CD8-positive, alpha-beta memory T cell (primary cell): ENCODE data around the gene COL1A2. TPM values are rescaled to one million over a fixed set of nuclear protein-coding genes. Genes with fewer than 3 reads are reported as not detected.

Experiments
- polyA plus RNA-seq: library from polyadenylated mRNA; unstranded; fragments of 300-500 nt; fragmentation: Illumina TruSeq; gene quantifications from one replicate; pipeline ENCODE4 v1.2.3, GENCODE V29; 2021
- total RNA-seq, 2 experiments: library from RNA; stranded (reverse); gene quantifications; one replicate each; pipeline ENCODE4 v1.2.3, GENCODE V29; 2021

The COL1A2 gene
- total and polyA plus RNA-seq, 3 experiments from 2014 or later, result 0.09 to 0.18 TPM; not detected in 1

Other genes with a start within 250 kb of the COL1A2 start
- gene CASD1, start 114.9 kb downstream of the COL1A2 start, total RNA-seq, result 10 to 100 TPM; 18.9 to 19.7 TPM
- 15.5 TPM for gene CASD1, start 114.9 kb downstream of the COL1A2 start, polyA plus RNA-seq